HG02678 (cell line): ENCODE data around the gene TBCE.

ENCODE experiments used
- ATAC-seq: cut with Tn5 transposase; IDR thresholded peaks from one replicate; pipeline ENCODE4 v1.9.1; 2021; ENCODE audit warnings: mild to moderate bottlenecking, moderate library complexity; ENCODE audit not compliant: unreplicated experiment

TBCE gene

GRCh38 chr1:235367000-235367908 is at the start of gene TBCE:
Gene TBCE (plus strand): TSS chr1:235367427. CDS start chr1:235380050, 12,623 bp downstream.
- peak; percentile 100 for ATAC-seq

- no peak for ATAC-seq
These were observed 48.0 kb upstream of the TBCE start for GRCh38 chr1:235319255-235319654.

DNA sequence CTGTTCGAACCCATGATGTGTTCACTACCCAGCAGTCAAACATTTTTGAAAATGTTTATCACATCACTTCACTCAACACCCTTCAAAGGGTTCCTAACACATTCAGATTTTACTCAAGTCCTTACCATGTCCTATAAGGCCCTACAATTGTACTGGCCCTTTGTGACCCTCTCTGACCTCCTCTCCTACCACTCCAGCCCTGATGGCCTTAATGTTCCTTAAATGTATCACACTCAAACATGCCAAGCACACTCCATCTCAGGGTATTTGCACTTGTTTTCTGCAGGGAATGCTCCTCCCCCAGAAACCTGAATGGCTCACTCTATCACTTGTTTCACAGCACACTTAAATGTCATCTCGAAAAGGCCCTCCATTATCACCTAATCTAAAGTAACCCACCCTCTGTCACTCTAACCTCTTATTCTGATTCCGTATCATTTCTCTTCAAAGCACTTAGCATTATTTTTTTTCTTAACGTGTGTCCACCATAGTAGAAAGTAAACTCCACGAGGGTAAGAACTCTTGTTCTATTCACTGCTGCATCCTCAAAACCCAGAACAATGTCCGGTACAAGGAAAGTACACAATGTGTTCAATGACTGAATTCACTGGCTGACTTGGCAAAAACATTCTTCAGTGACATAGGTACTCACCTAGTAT is 46.6 kb upstream of the TBCE start:
- ATAC-seq = no peak

DNA sequence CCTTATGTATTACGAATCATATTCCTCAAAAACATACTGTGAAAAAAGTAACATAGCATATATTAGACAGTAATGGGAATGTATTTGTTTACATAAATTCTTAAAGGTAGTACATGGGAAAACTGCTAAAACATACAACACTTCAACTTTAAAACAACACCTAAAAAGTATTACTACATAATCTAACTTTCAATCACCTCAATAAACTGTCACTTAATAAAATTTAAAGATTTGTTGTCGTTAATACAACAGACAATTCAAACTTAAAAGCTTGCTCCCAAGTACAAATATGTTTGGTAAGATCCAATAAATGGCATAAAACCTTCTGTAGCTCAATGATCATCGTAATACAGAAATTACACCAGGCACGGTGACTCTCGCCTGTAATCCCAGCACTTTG is 42.9 kb upstream of the TBCE start:
- ATAC-seq = no peak

DNA sequence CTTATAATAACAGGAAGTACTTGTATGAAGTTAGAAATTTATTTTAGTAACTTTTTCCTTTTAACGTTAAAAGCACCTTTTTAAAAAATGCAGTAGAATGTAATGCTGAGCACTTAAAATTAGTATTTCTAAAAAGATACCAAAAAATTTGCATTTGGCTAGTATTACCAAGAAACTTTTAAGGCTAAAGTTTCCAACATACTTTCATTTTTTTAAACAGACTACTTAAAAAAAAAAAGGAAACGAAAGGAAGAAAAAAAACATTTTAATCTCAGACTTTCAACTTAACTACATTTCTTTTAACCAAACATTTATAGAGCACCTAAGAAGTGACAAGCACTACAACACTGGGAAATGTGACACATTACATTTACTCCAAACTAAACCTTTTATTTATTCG is 42.1 kb upstream of the TBCE start:
- no peak for ATAC-seq

DNA sequence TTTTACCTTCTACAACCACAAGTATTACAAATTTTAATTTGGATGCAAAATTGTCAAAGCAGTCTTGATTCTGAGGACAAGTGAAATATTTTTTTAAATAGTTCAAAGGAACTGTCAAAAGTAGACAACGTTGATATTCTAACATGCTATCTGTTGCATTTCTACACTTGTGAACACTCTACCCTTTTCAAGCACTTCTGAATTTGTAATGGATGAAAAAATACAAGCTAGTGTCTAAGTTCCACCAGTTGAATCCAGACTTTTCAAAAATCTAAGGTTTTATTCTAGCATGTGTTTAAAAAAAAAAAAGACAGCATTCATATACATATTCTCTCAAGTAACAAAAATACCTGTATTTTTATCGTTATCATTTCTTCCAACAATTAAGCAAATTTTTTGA is 41.4 kb upstream of the TBCE start:
- no peak for ATAC-seq

DNA sequence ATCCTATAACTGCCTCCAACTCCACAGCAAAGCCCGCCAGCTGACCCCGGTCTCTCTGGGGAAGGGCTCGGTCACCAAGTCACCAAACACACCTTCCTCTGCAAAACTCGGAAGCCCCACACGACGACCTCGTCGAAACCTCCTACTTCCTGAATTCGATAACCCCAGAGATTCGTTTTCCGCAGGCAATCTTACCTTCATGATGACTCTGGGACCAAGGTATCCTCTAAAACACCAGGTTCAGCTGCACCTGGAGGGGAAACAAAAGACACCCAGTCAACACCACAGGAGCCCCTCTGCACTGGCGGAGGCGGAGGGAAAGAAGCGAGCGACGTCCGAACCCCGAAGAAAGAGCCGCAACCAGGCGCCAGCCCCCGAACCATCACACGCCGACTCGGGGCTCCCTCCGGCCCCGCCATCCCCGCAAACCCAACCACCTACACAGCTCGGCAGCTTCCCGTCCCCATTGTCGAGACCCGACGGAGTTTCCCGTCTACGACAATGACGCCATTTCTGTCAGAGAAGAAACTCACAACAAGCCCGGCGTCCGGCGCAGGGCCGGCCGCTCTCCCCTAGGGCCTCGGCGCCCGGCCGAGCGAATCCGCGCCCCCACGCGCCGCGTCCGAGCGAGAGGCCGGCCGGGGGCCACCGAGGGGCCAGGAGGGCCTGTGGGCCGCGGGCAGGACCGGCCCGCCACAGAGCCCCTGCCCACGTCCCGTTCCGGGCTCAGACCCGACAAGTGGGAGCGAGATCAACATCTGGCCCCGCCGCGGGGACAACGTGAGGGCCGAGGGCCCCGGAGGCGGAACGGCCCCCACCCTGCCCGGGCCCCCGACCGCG is 40.3 kb upstream of the TBCE start:
- ATAC-seq = no peak

DNA sequence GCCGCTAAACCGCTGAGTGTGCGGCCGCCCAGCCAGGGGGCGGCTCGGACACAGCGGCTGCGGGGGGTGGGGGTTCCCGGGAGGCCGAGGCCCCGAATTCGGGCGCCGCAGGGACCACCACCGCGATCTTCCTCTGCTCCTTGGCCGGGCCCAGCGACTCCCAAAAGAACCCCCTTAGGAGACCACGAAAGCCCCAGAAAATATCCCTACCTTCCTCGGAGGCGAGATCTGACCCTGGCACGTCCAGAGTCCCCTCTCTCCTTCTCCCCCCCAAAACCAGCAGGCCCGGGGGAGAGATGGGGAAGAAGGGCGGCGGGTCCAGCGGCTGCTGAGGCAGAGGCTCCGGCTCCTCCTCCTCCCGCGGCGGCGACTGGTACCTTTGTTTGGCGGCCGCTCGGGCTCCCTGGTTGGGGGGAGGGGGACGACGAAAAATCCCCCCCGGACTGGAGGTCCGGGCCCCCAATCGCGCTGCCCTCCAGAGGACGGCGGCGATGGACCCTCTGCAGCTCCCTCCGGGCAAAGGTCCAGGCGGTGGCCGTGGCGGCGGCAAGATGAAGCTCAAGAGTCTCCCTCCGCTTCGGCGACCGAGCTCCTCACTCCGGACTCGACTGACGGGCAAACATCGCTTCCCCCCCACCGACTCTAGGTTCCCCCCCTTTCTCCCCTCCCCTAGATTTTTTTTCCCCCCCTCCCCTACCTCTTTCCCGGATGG is 39.5 kb upstream of the TBCE start, which contains the start of gene ARID4B:
Gene ARID4B (minus strand): TSS at position 621 of the 712 bp plus-strand sequence. CDS start 1,260 bp downstream, outside the sequence.
- peak; percentile 8 for ATAC-seq

GRCh38 chr1:235328271-235329138 is 38.7 kb upstream of the TBCE start, which contains the start of gene GGPS1:
Gene GGPS1 (plus strand): TSS chr1:235328570. CDS start chr1:235335265, 6,695 bp downstream.
- peak; percentile 69 for ATAC-seq

DNA sequence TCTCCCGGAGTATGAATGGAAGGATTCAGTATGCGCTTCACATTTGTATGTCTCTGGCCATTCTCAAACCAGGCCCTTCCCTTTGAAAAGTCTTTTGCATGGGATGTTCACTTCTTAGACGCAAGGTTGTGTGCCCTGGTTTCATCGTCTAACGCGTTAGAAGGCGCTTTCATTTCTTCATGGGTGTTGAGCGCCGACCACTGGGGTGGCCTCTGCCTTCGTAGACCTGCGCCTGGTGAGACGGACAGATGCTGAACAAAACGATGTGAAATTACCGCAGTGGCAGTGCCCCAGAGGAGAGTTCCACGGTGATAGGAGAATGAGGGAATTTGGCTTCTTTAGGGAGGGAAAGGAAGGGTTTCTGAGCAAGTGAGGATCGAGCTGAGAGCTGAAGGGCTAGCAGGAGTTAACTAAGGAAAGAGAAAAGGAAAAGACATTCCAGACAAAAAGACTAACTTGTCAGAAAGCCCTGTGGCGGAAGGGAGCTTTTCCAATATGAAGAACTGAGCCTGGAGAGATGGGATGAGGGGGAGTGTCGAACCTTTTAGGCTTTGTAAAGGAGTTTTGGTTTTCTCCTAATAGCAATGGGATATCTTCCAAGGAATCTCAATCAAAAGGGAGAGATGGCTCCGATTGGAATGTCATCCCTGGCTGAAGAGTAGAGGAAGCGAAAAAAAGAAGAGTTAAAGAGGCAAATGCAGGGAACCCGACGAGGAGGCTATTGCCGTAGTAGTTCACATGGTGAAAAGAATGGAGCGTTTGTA is 37.9 kb upstream of the TBCE start:
- ATAC-seq = peak; percentile 29

DNA sequence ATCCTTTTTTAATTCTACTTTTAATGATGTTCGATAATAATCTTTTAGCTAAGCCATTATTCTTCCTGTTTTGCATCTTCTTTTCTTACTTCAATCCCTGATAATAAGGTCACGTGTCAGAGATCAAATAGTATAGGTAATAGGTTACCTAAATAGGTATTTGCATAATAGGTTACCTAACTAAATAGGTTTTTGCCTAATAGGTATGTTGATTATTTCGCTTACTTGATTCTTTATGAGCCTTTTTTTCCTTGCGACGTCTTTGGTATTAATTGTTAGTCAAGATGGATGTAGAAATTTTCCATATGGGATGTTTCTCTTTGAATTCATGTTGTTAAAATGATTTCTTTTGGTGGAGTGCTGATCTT is 36.3 kb upstream of the TBCE start:
- no peak for ATAC-seq

- no peak for ATAC-seq
These were observed 35.8 kb upstream of the TBCE start for GRCh38 chr1:235331401-235331800.

DNA sequence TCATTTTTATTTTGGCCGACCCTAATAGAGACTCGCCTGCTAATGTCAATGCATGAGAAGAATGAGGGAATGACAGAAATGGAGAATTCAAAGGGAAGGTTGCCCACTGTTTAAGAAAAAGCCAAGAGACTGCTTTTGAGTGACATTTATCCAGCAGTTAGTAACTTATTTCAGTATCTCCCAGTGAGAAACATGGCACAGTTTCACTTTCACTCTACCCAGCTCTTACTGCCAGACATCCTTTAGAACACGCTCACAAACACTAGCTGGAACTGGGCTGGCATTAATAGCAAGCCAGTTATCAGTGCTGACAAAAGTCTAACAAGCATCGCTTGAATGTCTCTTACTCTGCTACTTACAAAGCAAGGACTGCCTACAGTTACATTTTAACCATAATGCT is 30.3 kb upstream of the TBCE start:
- no peak for ATAC-seq

GRCh38 chr1:235339746-235340145 is 27.5 kb upstream of the TBCE start:
- no peak for ATAC-seq

DNA sequence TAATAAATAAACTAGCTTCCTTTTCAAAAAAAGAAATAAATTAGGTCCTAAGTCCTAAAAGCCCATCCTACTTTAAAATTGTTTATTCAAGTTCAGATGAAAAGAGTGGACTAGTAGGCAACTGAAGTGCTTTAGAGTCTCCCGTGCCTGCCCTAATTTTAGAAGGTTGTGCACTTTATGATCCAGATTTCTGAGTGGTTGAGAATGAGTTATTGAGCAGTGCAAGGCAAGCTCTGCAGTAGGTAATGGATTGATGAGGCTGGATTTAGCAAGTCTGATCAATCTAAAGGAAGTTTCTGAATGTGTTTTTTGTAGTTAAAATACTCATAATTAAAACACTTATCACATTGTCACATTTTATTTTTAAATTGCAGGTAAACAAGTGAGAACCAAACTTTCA is 25.9 kb upstream of the TBCE start:
- no peak for ATAC-seq

DNA sequence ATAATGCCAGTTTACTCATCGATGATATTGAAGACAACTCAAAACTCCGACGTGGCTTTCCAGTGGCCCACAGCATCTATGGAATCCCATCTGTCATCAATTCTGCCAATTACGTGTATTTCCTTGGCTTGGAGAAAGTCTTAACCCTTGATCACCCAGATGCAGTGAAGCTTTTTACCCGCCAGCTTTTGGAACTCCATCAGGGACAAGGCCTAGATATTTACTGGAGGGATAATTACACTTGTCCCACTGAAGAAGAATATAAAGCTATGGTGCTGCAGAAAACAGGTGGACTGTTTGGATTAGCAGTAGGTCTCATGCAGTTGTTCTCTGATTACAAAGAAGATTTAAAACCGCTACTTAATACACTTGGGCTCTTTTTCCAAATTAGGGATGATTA is 25.2 kb upstream of the TBCE start:
- no peak for ATAC-seq

- no peak for ATAC-seq
These were observed 24.8 kb upstream of the TBCE start for GRCh38 chr1:235342471-235342870.

DNA sequence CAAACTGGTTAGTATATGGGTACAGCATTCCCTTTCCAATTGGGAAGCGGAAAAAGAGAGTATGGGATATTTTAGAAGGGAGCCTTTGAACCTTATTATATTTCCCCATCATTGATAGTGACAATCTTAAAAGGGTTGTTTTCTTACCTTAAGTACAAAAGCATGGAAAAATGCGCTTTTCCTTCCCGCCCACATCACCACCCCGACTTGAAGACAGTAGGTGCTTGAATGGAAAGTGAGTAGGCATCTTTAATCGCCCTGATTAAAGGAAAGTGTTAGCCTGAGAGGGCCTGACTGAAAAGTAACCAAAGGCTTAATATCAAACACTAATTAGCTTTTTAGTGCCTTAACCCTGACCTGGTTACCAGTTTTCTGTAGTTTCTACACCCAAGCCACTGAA is 23.5 kb upstream of the TBCE start:
- no peak for ATAC-seq

DNA sequence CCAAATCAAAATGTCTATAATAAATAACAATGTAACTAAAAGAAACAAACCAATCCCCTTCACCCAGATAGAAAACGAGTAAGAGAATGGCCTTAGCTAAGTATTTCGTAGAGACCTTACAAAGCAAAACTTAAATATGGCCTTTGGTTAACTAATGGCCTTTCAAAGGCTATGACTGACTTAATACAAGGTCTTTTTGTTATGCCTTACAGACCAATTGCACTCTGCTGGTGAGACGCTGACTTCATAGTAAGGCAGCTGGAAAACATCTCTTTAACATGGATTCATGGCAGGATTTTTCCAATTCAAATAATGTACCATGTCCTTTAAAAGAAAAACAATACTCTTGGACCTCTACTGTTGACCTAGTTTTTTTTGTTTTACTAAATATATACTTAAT is 15.8 kb upstream of the TBCE start:
- ATAC-seq = no peak
